ENCODE results near the gene DHRSX. TPM values are rescaled to one million over a fixed set of nuclear protein-coding genes. Genes with fewer than 3 reads are reported as not detected.

DHRSX gene
- polyA plus RNA-seq, 3 donors: 12.9 to 33.2 (median 28.3) TPM

GRCh38 chrX:2176274-2176673, 324.5 kb downstream of the DHRSX start:
- no peak overlapping the region for H3K4me3 Mint-ChIP-seq
- no peak overlapping the region for H3K4me2 ChIP-seq (replicated peaks; ENCODE audit: extremely low read depth, low read length, poor library complexity, severe bottlenecking)
- no peaks in the 10 kb centered on the region for H3K36me3 ChIP-seq (replicated peaks in 1 of 2; ENCODE audit: control insufficient read depth in 1 of 2, insufficient read depth in 2 of 2, low read length in 2 of 2)
- 90% methylated on average over 8 of the region's 9 CpGs for WGBS (ENCODE audit: insufficient coverage)
- H3K9me3 Mint-ChIP-seq: peaks cover 0 to 6% (median 1%) of the 10 kb centered on the region in 7 donors
- H3K27me3 Mint-ChIP-seq (ENCODE audit: low read depth in 3 of 3): peaks cover 0 to 4% (median 1%) of the 10 kb centered on the region in 3 donors
- no peak overlapping the region for H2AFZ ChIP-seq (ENCODE audit: insufficient read depth, low read depth, low read length, poor library complexity, severe bottlenecking)
- H3K9me3 ChIP-seq (replicated peaks in 1 of 2; ENCODE audit: control insufficient read depth in 1 of 2, insufficient read depth in 1 of 2, low read length in 2 of 2): no peaks in the 10 kb centered on the region
- H3K36me3 Mint-ChIP-seq: no peaks in the 10 kb centered on the region
- no peak overlapping the region for H3K27ac Mint-ChIP-seq
- no peaks in the 10 kb centered on the region for H3K27me3 ChIP-seq (ENCODE audit: control insufficient read depth in 2 of 2, insufficient read depth in 2 of 2, low read length in 2 of 2)
- H3K4me3 ChIP-seq (replicated peaks in 1 of 3; ENCODE audit: low read depth in 2 of 3, low read length in 3 of 3): no peak overlapping the region
- no peak overlapping the region for H3K9ac ChIP-seq (ENCODE audit: insufficient read depth, low read length, poor library complexity, severe bottlenecking)
- no peaks in the 10 kb centered on the region for H3K4me1 Mint-ChIP-seq
- no peak overlapping the region for H3K27ac ChIP-seq (ENCODE audit: low read depth in 1 of 2, low read length in 2 of 2)
- intact Hi-C loops (cut with micrococcal nuclease): no loop called here
- no peaks in the 10 kb centered on the region for H3K4me1 ChIP-seq (ENCODE audit: control insufficient read depth in 1 of 2, insufficient read depth in 2 of 2, low read length in 2 of 2)
- no peak for DNase-seq
- no peaks in the 10 kb centered on the region for H3K79me2 ChIP-seq (ENCODE audit: insufficient read depth, low read length)
- no peaks in the 10 kb centered on the region for H4K20me1 ChIP-seq (ENCODE audit: insufficient read depth, low read length)
- TF ChIP-seq CTCF (IDR thresholded peaks at IDR 0.05): no peak

- H3K9me3 Mint-ChIP-seq: peaks cover 0 to 16% (median 8%) of the 10 kb centered on the region in 7 donors
- no peak overlapping the region for H2AFZ ChIP-seq (ENCODE audit: insufficient read depth, low read depth, low read length, poor library complexity, severe bottlenecking)
- no peaks in the 10 kb centered on the region for H3K4me1 Mint-ChIP-seq
- no peaks in the 10 kb centered on the region for H3K79me2 ChIP-seq (ENCODE audit: insufficient read depth, low read length)
- no peak for DNase-seq
- no peaks in the 10 kb centered on the region for H4K20me1 ChIP-seq (ENCODE audit: insufficient read depth, low read length)
- no CpG with 5 or more reads among the region's 6 CpGs for WGBS (ENCODE audit: insufficient coverage)
- H3K9ac ChIP-seq (ENCODE audit: insufficient read depth, low read length, poor library complexity, severe bottlenecking): no peak overlapping the region
- no peaks in the 10 kb centered on the region for H3K36me3 Mint-ChIP-seq
- H3K4me3 ChIP-seq (replicated peaks in 1 of 3; ENCODE audit: low read depth in 2 of 3, low read length in 3 of 3): no peak overlapping the region
- H3K27me3 Mint-ChIP-seq (ENCODE audit: low read depth in 3 of 3): peaks cover 0 to 2% (median 0%) of the 10 kb centered on the region in 3 donors
- no peaks in the 10 kb centered on the region for H3K36me3 ChIP-seq (replicated peaks in 1 of 2; ENCODE audit: control insufficient read depth in 1 of 2, insufficient read depth in 2 of 2, low read length in 2 of 2)
- intact Hi-C loops (cut with micrococcal nuclease): no loop called here
- H3K4me2 ChIP-seq (replicated peaks; ENCODE audit: extremely low read depth, low read length, poor library complexity, severe bottlenecking): no peak overlapping the region
- H3K4me1 ChIP-seq (ENCODE audit: control insufficient read depth in 1 of 2, insufficient read depth in 2 of 2, low read length in 2 of 2): no peaks in the 10 kb centered on the region
- no peak overlapping the region for H3K27ac Mint-ChIP-seq
- H3K27me3 ChIP-seq (ENCODE audit: control insufficient read depth in 2 of 2, insufficient read depth in 2 of 2, low read length in 2 of 2): no peaks in the 10 kb centered on the region
- H3K27ac ChIP-seq (ENCODE audit: low read depth in 1 of 2, low read length in 2 of 2): no peak overlapping the region
- H3K9me3 ChIP-seq (replicated peaks in 1 of 2; ENCODE audit: control insufficient read depth in 1 of 2, insufficient read depth in 1 of 2, low read length in 2 of 2): no peaks in the 10 kb centered on the region
- H3K4me3 Mint-ChIP-seq: no peak overlapping the region
- TF ChIP-seq CTCF (IDR thresholded peaks at IDR 0.05): no peak
These were observed 328.4 kb downstream of the DHRSX start for GRCh38 chrX:2172359-2172758.

Other genes starting within 250 kb of the DHRSX start
- gene ZBED1, start within 50 bp of the DHRSX start, polyA plus RNA-seq: 10 to 100 TPM; 13.9 to 32.1 (median 23.1) TPM
- gene CD99, start 190.3 kb upstream of the DHRSX start, polyA plus RNA-seq: 100 to 1,000 TPM; 159 to 217 (median 184) TPM

All from CD14-positive monocyte (primary cell).